ENCODE measurements around the gene CCDC34. TPM values are rescaled to one million over a fixed set of nuclear protein-coding genes. Genes with fewer than 3 reads are reported as not detected.
A peak's percentile ranks its signal among the peaks of the same experiment; 100 is the strongest.

CCDC34 gene
- polyA plus RNA-seq, 1 donor, result 29.4 TPM

GRCh38 chr11:27394781-27395228 lies 31.8 kb upstream of the CCDC34 start:
- H3K27ac ChIP-seq (ENCODE audit: low read length), result peak overlapping the region; percentile 91
- no peaks in the 10 kb centered on the region for H3K9me3 ChIP-seq (ENCODE audit: control insufficient read depth, low read depth, low read length)
- peaks cover 71% of the 10 kb centered on the region for H3K4me1 ChIP-seq (ENCODE audit: control insufficient read depth, insufficient read depth, low read length)
- WGBS (ENCODE audit: insufficient coverage, low lambda C conversion rate), result no CpG with 5 or more reads among the region's 4 CpGs
- no peaks in the 10 kb centered on the region for H3K36me3 ChIP-seq (ENCODE audit: control insufficient read depth, insufficient read depth, low read length)
- peak; percentile 56 to 79 for DNase-seq
- H3K4me3 ChIP-seq (ENCODE audit: low read length), result no peak overlapping the region
- no peaks in the 10 kb centered on the region for H3K27me3 ChIP-seq (ENCODE audit: control insufficient read depth, insufficient read depth, low read length)

GRCh38 chr11:27392278-27393114 lies 29.5 kb upstream of the CCDC34 start:
- Histone ChIP-seq H3K27me3 (ENCODE audit: control insufficient read depth, insufficient read depth, low read length) (no peaks in the 10 kb centered on the region), H3K27ac (ENCODE audit: low read length) (peak overlapping the region; percentile 62), H3K4me1 (ENCODE audit: control insufficient read depth, insufficient read depth, low read length) (peaks cover 56% of the 10 kb centered on the region), H3K4me3 (ENCODE audit: low read length) (no peak overlapping the region), H3K9me3 (ENCODE audit: control insufficient read depth, low read depth, low read length) (no peaks in the 10 kb centered on the region), H3K36me3 (ENCODE audit: control insufficient read depth, insufficient read depth, low read length) (no peaks in the 10 kb centered on the region)
- DNase-seq, result peak; percentile 39 to 66
- WGBS (ENCODE audit: insufficient coverage, low lambda C conversion rate), result 41% methylated on average over 3 of the region's 4 CpGs

DNA sequence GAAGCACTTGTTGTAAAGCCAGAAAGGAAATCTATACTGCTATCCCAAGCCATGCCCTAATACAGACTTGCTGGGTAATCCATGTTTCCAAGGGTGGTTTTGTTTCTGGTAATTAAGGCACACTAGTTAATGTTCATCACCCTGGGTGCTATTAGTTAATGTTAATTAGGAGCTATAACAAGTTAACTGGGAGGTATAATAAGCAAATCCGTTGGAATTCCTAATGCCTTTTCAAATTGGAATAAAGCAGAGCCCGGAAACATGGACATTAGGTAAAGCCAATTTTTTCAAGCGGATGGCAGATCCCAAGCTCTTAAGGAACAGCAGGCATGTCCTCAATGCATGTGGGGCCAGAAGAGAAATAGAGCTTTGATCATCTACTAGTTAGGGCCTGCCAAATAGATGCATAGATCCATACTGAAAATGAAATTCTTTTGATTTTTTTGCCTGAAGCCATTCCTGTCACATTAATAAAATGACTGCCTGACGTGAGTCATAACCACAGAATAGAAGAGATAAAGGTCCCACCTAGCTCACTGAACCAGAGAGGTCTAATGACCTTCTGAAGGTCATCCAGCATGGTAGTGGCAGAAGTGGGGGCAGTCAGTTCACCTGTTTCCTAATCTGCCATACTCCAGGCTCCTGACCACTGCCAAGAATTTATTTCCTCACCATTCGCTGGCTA lies 28.5 kb upstream of the CCDC34 start:
- DNase-seq, result no peak
- peaks cover 47% of the 10 kb centered on the region for H3K4me1 ChIP-seq (ENCODE audit: control insufficient read depth, insufficient read depth, low read length)
- peak overlapping the region; percentile 62 for H3K27ac ChIP-seq (ENCODE audit: low read length)
- no peaks in the 10 kb centered on the region for H3K36me3 ChIP-seq (ENCODE audit: control insufficient read depth, insufficient read depth, low read length)
- no peak overlapping the region for H3K4me3 ChIP-seq (ENCODE audit: low read length)
- H3K27me3 ChIP-seq (ENCODE audit: control insufficient read depth, insufficient read depth, low read length), result no peaks in the 10 kb centered on the region
- WGBS (ENCODE audit: insufficient coverage, low lambda C conversion rate), result no CpG with 5 or more reads among the region's 5 CpGs
- H3K9me3 ChIP-seq (ENCODE audit: control insufficient read depth, low read depth, low read length), result no peaks in the 10 kb centered on the region

DNA sequence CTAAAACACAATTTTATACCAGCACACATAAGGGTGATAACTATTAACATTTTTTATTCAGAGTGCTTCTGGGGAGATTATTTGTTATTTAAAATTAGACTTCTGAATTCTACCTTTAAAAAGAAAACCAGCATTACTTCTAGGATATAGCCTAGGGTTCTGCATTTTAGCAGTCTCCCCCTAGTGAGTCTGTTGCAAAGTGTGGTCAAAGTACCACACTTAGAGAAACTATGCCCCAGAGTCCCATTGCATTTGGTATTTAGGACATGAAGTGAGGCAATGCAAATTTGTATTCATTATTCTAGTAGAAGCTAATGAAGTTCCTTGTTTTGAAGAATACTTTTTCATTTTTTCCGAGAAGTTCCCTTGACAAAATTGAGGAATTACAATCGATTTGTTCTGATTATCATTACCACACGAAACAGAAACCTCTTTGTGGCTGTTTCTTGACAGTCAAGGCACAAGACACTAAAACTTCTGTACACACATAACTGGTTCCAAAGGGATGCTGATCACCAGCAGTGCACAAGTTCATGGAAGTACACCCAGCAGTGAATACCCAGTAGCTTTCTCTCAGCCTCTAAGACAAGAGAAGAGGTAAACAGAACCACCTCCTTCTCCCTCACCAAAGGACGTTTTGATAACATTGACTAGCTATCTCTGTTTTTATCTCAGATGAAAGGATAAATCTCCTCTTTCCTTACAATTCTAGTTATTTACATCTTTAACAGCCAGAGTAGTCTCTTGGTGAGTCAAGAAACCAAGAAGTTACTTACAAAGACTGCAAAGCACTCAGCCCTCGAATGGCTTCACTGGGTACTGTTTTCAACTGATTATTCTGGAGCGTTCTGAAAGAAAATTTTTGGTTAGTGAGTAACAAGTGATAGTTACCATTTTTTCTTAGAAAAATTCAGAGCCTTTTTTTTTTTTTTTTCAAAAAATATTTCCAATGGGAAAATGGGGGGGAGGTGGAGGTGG lies 27.6 kb upstream of the CCDC34 start:
- peak overlapping the region; percentile 62 for H3K27ac ChIP-seq (ENCODE audit: low read length)
- DNase-seq, result no peak
- peaks cover 40% of the 10 kb centered on the region for H3K4me1 ChIP-seq (ENCODE audit: control insufficient read depth, insufficient read depth, low read length)
- no peaks in the 10 kb centered on the region for H3K36me3 ChIP-seq (ENCODE audit: control insufficient read depth, insufficient read depth, low read length)
- H3K27me3 ChIP-seq (ENCODE audit: control insufficient read depth, insufficient read depth, low read length), result no peaks in the 10 kb centered on the region
- no CpG with 5 or more reads among the region's 6 CpGs for WGBS (ENCODE audit: insufficient coverage, low lambda C conversion rate)
- H3K9me3 ChIP-seq (ENCODE audit: control insufficient read depth, low read depth, low read length), result no peaks in the 10 kb centered on the region
- H3K4me3 ChIP-seq (ENCODE audit: low read length), result no peak overlapping the region

GRCh38 chr11:27388869-27389268 lies 25.9 kb upstream of the CCDC34 start:
- Histone ChIP-seq H3K4me1 (ENCODE audit: control insufficient read depth, insufficient read depth, low read length) (peaks cover 27% of the 10 kb centered on the region), H3K4me3 (ENCODE audit: low read length) (no peak overlapping the region), H3K27ac (ENCODE audit: low read length) (peak overlapping the region; percentile 62), H3K27me3 (ENCODE audit: control insufficient read depth, insufficient read depth, low read length) (no peaks in the 10 kb centered on the region), H3K9me3 (ENCODE audit: control insufficient read depth, low read depth, low read length) (no peaks in the 10 kb centered on the region), H3K36me3 (ENCODE audit: control insufficient read depth, insufficient read depth, low read length) (peaks cover 10% of the 10 kb centered on the region)
- WGBS (ENCODE audit: insufficient coverage, low lambda C conversion rate), result no CpG with 5 or more reads among the region's 1 CpG
- peak in 1 of 2 donors; percentile 49 for DNase-seq

GRCh38 chr11:27388001-27388400 lies 25.0 kb upstream of the CCDC34 start:
- WGBS (ENCODE audit: insufficient coverage, low lambda C conversion rate), result 0% methylated on average over 2 of the region's 2 CpGs
- Histone ChIP-seq H3K4me3 (ENCODE audit: low read length) (no peak overlapping the region), H3K9me3 (ENCODE audit: control insufficient read depth, low read depth, low read length) (no peaks in the 10 kb centered on the region), H3K4me1 (ENCODE audit: control insufficient read depth, insufficient read depth, low read length) (peaks cover 20% of the 10 kb centered on the region), H3K36me3 (ENCODE audit: control insufficient read depth, insufficient read depth, low read length) (peaks cover 10% of the 10 kb centered on the region), H3K27ac (ENCODE audit: low read length) (peak overlapping the region; percentile 62), H3K27me3 (ENCODE audit: control insufficient read depth, insufficient read depth, low read length) (no peaks in the 10 kb centered on the region)
- DNase-seq, result no peak

DNA sequence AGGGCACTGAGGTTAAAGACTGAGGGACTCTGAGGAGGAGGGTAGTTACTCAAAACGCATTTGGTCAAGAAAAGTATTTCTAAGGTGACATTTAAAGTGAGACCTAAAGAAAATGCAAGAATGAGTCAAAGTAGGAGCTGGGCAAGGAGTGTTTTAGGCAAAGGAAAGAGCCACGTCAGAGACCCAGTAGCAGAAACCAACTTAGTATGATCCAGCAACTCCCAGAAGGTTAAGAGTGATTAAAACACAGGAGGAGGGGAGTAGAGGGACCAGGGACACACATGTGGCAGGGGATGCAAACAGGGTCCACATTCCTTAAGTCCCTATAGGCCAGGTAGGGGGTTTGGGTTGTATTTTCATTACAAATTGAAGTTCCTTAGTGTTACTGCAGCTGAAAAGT lies 24.3 kb upstream of the CCDC34 start:
- H3K9me3 ChIP-seq (ENCODE audit: control insufficient read depth, low read depth, low read length), result no peaks in the 10 kb centered on the region
- H3K4me1 ChIP-seq (ENCODE audit: control insufficient read depth, insufficient read depth, low read length), result peaks cover 14% of the 10 kb centered on the region
- no peak overlapping the region for H3K4me3 ChIP-seq (ENCODE audit: low read length)
- H3K27ac ChIP-seq (ENCODE audit: low read length), result no peak overlapping the region
- no CpG with 5 or more reads among the region's 2 CpGs for WGBS (ENCODE audit: insufficient coverage, low lambda C conversion rate)
- DNase-seq, result no peak
- peaks cover 12% of the 10 kb centered on the region for H3K36me3 ChIP-seq (ENCODE audit: control insufficient read depth, insufficient read depth, low read length)
- no peaks in the 10 kb centered on the region for H3K27me3 ChIP-seq (ENCODE audit: control insufficient read depth, insufficient read depth, low read length)

- Histone ChIP-seq H3K4me1 (ENCODE audit: control insufficient read depth, insufficient read depth, low read length) (peaks cover 6% of the 10 kb centered on the region), H3K27me3 (ENCODE audit: control insufficient read depth, insufficient read depth, low read length) (no peaks in the 10 kb centered on the region), H3K36me3 (ENCODE audit: control insufficient read depth, insufficient read depth, low read length) (peaks cover 18% of the 10 kb centered on the region), H3K4me3 (ENCODE audit: low read length) (no peak overlapping the region), H3K9me3 (ENCODE audit: control insufficient read depth, low read depth, low read length) (no peaks in the 10 kb centered on the region), H3K27ac (ENCODE audit: low read length) (no peak overlapping the region)
- WGBS (ENCODE audit: insufficient coverage, low lambda C conversion rate), result 63% methylated on average over 2 of the region's 4 CpGs
- DNase-seq, result no peak
Observed at GRCh38 chr11:27386181-27386845, 23.3 kb upstream of the CCDC34 start.

DNA sequence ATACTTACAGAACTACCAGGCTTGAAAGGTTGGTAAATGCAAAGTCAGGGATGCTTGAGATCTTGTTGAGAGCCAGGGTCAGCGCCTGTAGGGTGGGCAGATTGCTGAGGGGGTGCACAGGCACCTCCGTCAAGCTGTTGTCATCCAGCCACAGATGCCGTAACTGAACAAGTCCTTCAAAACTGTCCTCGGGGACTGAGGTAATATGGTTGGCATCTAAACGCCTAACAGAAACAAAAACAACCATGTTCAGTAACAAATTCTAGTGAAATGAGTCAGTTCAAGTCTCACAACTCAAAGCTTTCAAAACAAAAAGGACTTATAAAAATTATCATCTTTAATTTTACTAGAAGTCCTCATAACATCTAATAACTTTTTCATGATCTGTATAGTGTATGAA lies 22.2 kb upstream of the CCDC34 start:
- no peak overlapping the region for H3K27ac ChIP-seq (ENCODE audit: low read length)
- WGBS (ENCODE audit: insufficient coverage, low lambda C conversion rate), result no CpG with 5 or more reads among the region's 5 CpGs
- DNase-seq, result no peak
- H3K27me3 ChIP-seq (ENCODE audit: control insufficient read depth, insufficient read depth, low read length), result no peaks in the 10 kb centered on the region
- H3K4me3 ChIP-seq (ENCODE audit: low read length), result no peak overlapping the region
- no peaks in the 10 kb centered on the region for H3K9me3 ChIP-seq (ENCODE audit: control insufficient read depth, low read depth, low read length)
- peaks cover 3% of the 10 kb centered on the region for H3K4me1 ChIP-seq (ENCODE audit: control insufficient read depth, insufficient read depth, low read length)
- peaks cover 21% of the 10 kb centered on the region for H3K36me3 ChIP-seq (ENCODE audit: control insufficient read depth, insufficient read depth, low read length)

Data from large intestine (tissue), 3 donors.